AML-193 (cell line): Measurements from ENCODE around the gene COQ10A.

ENCODE experiments used
- DNase-seq, 2 experiments: peaks; one replicate each; lab custom pipeline; 2025; lab: John Stamatoyannopoulos, UW

Gene COQ10A

DNA sequence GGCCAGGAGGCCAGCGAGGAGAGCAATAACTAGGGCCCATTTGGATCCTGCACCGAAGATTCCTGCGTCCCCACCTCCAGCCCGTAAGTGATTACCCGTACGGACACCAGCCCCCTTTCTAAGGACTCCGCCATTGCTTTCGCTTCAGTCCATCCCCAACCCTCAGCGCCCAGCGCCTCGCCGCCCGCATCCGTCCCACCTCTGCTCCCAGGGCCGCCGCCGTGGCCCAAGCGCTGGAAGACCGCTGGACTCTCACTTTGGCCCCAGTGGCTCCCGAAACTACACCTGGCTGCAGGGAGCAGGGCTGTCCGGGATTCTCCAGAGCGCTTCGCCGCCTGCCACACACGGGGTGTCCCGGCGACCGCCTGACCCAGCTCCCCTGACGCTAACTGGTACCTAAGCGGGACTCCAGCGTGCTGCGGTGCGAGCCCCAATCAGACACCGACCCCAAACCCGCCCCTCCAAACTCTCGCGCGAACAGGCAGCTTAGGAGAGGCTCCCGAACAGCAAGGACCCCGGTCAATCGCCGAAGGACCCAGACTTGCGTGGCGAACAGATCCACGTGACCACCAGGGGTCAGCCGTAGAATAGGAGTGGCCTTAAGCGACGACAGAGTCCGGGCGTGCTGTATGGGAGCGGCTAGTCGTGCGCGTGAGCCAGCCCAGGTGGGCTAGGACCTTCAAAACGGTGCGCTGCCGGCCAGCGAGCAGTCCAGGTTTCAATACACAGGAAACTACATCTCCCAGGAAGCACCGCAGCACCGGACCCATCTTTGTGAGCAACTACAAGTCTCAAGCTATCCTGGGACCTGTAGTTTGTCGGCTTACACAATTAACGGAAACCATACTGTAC, 49.1 kb downstream of the COQ10A start, which contains the start of gene CNPY2:
TSS of gene CNPY2 (minus strand) at position 367 of the 852 bp plus-strand sequence. CDS start 771 bp downstream, outside the sequence.
- peak; percentile 95 for DNase-seq

- DNase-seq = no peak
Measured at GRCh38 chr12:56317675-56318074, 50.9 kb downstream of the COQ10A start.
